Right lobe of liver (tissue), 6 donors: Measurements from ENCODE around the gene ARHGAP20. TPM values are rescaled to one million over a fixed set of nuclear protein-coding genes. Genes with fewer than 3 reads are reported as not detected.

Source experiments
- ATAC-seq, 4 donors: fragments of 200-7000 bp; cut with Tn5 transposase; one replicate each; pipeline ENCODE4 v1.9.1; 2020; ENCODE audit warnings: mild to moderate bottlenecking in 4 of 4, moderate library complexity in 4 of 4
- DNase-seq, 3 donors: peaks; one replicate each; pipeline ENCODE4 v3.0.0-alpha.2; 2020
- H3K27ac ChIP-seq, 3 donors: fragments of 200-600 bp; one replicate each; pipeline ENCODE4 v1.8.0; 2022
- H3K27me3 ChIP-seq, 2 donors: fragments of 200-600 bp; one replicate each; pipeline ENCODE4 v1.8.0; 2022
- H3K36me3 ChIP-seq, 4 donors: fragments of 200-600 bp; sonication (generic) in 1 of 4; one replicate each; pipeline versions ENCODE4 v1.5.1 to v1.8.0; 2017 to 2022; ENCODE audit warnings: control low read depth in 1 of 4
- H3K4me1 ChIP-seq, 4 donors: fragments of 200-600 bp; sonication (generic) in 1 of 4; one replicate each; pipeline versions ENCODE4 v1.5.1 to v1.8.0; 2017 to 2022; ENCODE audit warnings: control low read depth in 1 of 4
- H3K4me3 ChIP-seq, 3 donors: fragments of 200-600 bp; one replicate each; pipeline ENCODE4 v1.8.0; 2022
- H3K9me3 ChIP-seq, 4 donors: fragments of 200-600 bp; sonication (generic) in 1 of 4; one replicate each; pipeline versions ENCODE4 v1.5.1 to v1.8.0; 2017 to 2022; ENCODE audit warnings: control low read depth in 1 of 4
- CTCF ChIP-seq, 4 donors: fragments of 200-600 bp in 3 of 4; fragments of 450-650 bp in 1 of 4; IDR thresholded peaks; one replicate each; pipeline versions ENCODE4 v1.5.1 to v1.8.0; 2016 to 2022; ENCODE audit warnings: antibody characterized with exemption in 4 of 4, mild to moderate bottlenecking in 2 of 4
- POLR2A ChIP-seq: fragments of 450-650 bp; IDR thresholded peaks from one replicate; pipeline ENCODE4 v1.6.1; 2017; ENCODE audit warnings: antibody characterized with exemption, mild to moderate bottlenecking
- WGBS: methylation state at CpG from one replicate; pipeline ENCODE4 v1.1.6; 2018; ENCODE audit warnings: low coverage, low lambda C conversion rate; ENCODE audit not compliant: insufficient coverage; ENCODE audit errors: missing lambda C conversion rate; 5-methylcytosine and 5-hydroxymethylcytosine counted together
- intact Hi-C, 2 donors: fragments of 100-400 bp; cut with DNase I; formaldehyde crosslinking; loops; one replicate each; pipeline versions ENCODE4 v1.11.2 to v1.14.1; 2022
- total RNA-seq, 6 experiments: library from RNA; depleted of rRNA in 2 of 6; stranded (reverse); fragments of >200 nt in 2 of 6; fragmentation: NEBNext Ultra II Directional in 3 of 6; extraction: Animal tissue kit (Norgen Biotek cat#: 25700) in 3 of 6; gene quantifications; one replicate each; pipeline versions ENCODE4 v1.1.0 to v1.2.4, GENCODE V29; 2016 to 2023
- donor health status: DM: no; HTN: yes; CAD: no.
- donor health status: DM: no; HTN: no; CAD: no.
- donor health status: DM: no; HTN: no; CAD: no.
- donor health status: DM: no; HTN: yes; CAD: no.
- donor health status: DM: no; HTN: yes; CAD: no.

Gene ARHGAP20
- total RNA-seq, 6 experiments from 2014 or later = 0.68 to 1.6 (median 0.98) TPM

- peaks cover 0 to 2% (median 0%) of the 10 kb centered on the region in 4 donors for H3K36me3 ChIP-seq
- DNase-seq = no peak
- no peaks in the 10 kb centered on the region for H3K9me3 ChIP-seq
- H3K4me1 ChIP-seq = no peaks in the 10 kb centered on the region
- TF ChIP-seq CTCF (IDR thresholded peaks at IDR 0.05) (no peak), POLR2A (no peak)
- H3K4me3 ChIP-seq = no peak overlapping the region
- intact Hi-C loops = no loop called here
- no peak for ATAC-seq
- H3K27ac ChIP-seq = no peak overlapping the region
- H3K27me3 ChIP-seq = no peaks in the 10 kb centered on the region
- WGBS = 71% methylated on average over 6 of the region's 6 CpGs
Measured at GRCh38 chr11:110606415-110606814, 105.8 kb downstream of the ARHGAP20 start.

GRCh38 chr11:110601936-110602335 is 110.3 kb downstream of the ARHGAP20 start:
- WGBS = 89% methylated on average over 4 of the region's 4 CpGs

GRCh38 chr11:110600322-110600721 is 111.9 kb downstream of the ARHGAP20 start:
- H3K4me1 ChIP-seq = peaks cover 0 to 8% (median 2%) of the 10 kb centered on the region in 4 donors
- DNase-seq = peak; percentile 19 to 66 (median 57)
- no peak overlapping the region for H3K4me3 ChIP-seq
- intact Hi-C loops = no loop called here
- WGBS = 80% methylated on average over 1 of the region's 4 CpGs
- H3K36me3 ChIP-seq = no peaks in the 10 kb centered on the region
- no peaks in the 10 kb centered on the region for H3K9me3 ChIP-seq
- ATAC-seq = peak; percentile 46 to 93 (median 88)
- no peak for TF ChIP-seq CTCF (IDR thresholded peaks at IDR 0.05)
- no peak for TF ChIP-seq POLR2A
- no peaks in the 10 kb centered on the region for H3K27me3 ChIP-seq
- H3K27ac ChIP-seq = no peak overlapping the region

More at GRCh38 chr11:110601936-110602335, 110.3 kb downstream of the ARHGAP20 start:
- H3K4me1 ChIP-seq = peaks cover 0 to 8% (median 2%) of the 10 kb centered on the region in 4 donors
- no peaks in the 10 kb centered on the region for H3K9me3 ChIP-seq
- H3K27ac ChIP-seq = no peak overlapping the region
- H3K36me3 ChIP-seq = no peaks in the 10 kb centered on the region
- H3K4me3 ChIP-seq = no peak overlapping the region
- no peaks in the 10 kb centered on the region for H3K27me3 ChIP-seq
- intact Hi-C loops = no loop called here
- no peak for TF ChIP-seq POLR2A
- no peak for TF ChIP-seq CTCF (IDR thresholded peaks at IDR 0.05)
- DNase-seq (no peak), ATAC-seq (no peak)

- H3K4me3 ChIP-seq = no peak overlapping the region
- H3K4me1 ChIP-seq = peaks cover 0 to 8% (median 2%) of the 10 kb centered on the region in 4 donors
- no CpG with 5 or more reads among the region's 5 CpGs for WGBS
- ATAC-seq = peak in 1 of 4 donors; percentile 27
- TF ChIP-seq POLR2A = no peak
- TF ChIP-seq CTCF (IDR thresholded peaks at IDR 0.05) = no peak
- intact Hi-C loops = no loop called here
- no peak overlapping the region for H3K27ac ChIP-seq
- H3K36me3 ChIP-seq = no peaks in the 10 kb centered on the region
- DNase-seq = peak in 1 of 3 donors; percentile 48
- H3K27me3 ChIP-seq = no peaks in the 10 kb centered on the region
- no peaks in the 10 kb centered on the region for H3K9me3 ChIP-seq
Measured at GRCh38 chr11:110599207-110599606, 113.0 kb downstream of the ARHGAP20 start.

GRCh38 chr11:110598725-110599124 is 113.5 kb downstream of the ARHGAP20 start:
- Histone ChIP-seq H3K27ac (no peak overlapping the region), H3K4me3 (no peak overlapping the region), H3K36me3 (no peaks in the 10 kb centered on the region), H3K9me3 (no peaks in the 10 kb centered on the region), H3K27me3 (no peaks in the 10 kb centered on the region), H3K4me1 (peaks cover 0 to 8% (median 2%) of the 10 kb centered on the region in 4 donors)
- TF ChIP-seq POLR2A (no peak), CTCF (IDR thresholded peaks at IDR 0.05) (no peak)
- intact Hi-C loops = no loop called here
- DNase-seq (no peak), ATAC-seq (peak in 1 of 4 donors; percentile 41)
- no CpG with 5 or more reads among the region's 1 CpG for WGBS
